Measurements from ENCODE around the gene SECISBP2L.

SECISBP2L gene

GRCh38 chr15:48996276-48996675, 50.0 kb downstream of the SECISBP2L start:
- Histone ChIP-seq H3K36me3 (replicated peaks; ENCODE audit: insufficient read depth, low read length) (no peaks in the 10 kb centered on the region; the same call in 1 of the 2 replicates), H2AFZ (ENCODE audit: low read length) (no peak overlapping the region), H3K9me2 (replicated peaks; ENCODE audit: insufficient read depth, low read length) (no peaks in the 10 kb centered on the region), H3K4me3 (ENCODE audit: low read length) (no peak overlapping the region), H4K20me1 (ENCODE audit: insufficient read depth, low read length) (no peaks in the 10 kb centered on the region), H3K27ac (ENCODE audit: low read length) (no peak overlapping the region), H3K9ac (ENCODE audit: low read length) (no peak overlapping the region), H3K4me2 (ENCODE audit: low read depth, low read length) (no peak overlapping the region), H3F3A (ENCODE audit: insufficient read depth, low read length) (no peaks in the 10 kb centered on the region), H3K27me3 (replicated peaks; ENCODE audit: insufficient read depth, low read length) (no peaks in the 10 kb centered on the region), H3K79me2 (ENCODE audit: low read length) (no peaks in the 10 kb centered on the region), H3K4me1 (ENCODE audit: low read length) (no peaks in the 10 kb centered on the region), H3K9me3 (replicated peaks; ENCODE audit: insufficient read depth, low read length) (no peaks in the 10 kb centered on the region)
- no peak for DNase-seq
- no peak for TF ChIP-seq EZH2phosphoT487 (IDR thresholded peaks at IDR 0.05; ENCODE audit: low read length)
- no peak for TF ChIP-seq CTCF (IDR thresholded peaks at IDR 0.05; ENCODE audit: low read length)
- no peak for TF ChIP-seq EZH2 (optimal IDR thresholded peaks at IDR 0.05; ENCODE audit: low read depth, low read length)

- Histone ChIP-seq H3K4me1 (ENCODE audit: low read length) (no peaks in the 10 kb centered on the region), H3K9me2 (replicated peaks; ENCODE audit: insufficient read depth, low read length) (no peaks in the 10 kb centered on the region), H3K79me2 (ENCODE audit: low read length) (no peaks in the 10 kb centered on the region), H3K27me3 (replicated peaks; ENCODE audit: insufficient read depth, low read length) (no peaks in the 10 kb centered on the region), H2AFZ (ENCODE audit: low read length) (no peak overlapping the region), H3F3A (ENCODE audit: insufficient read depth, low read length) (no peaks in the 10 kb centered on the region), H3K9ac (ENCODE audit: low read length) (no peak overlapping the region), H3K36me3 (replicated peaks; ENCODE audit: insufficient read depth, low read length) (no peaks in the 10 kb centered on the region; the same call in 1 of the 2 replicates), H3K27ac (ENCODE audit: low read length) (no peak overlapping the region), H3K4me3 (ENCODE audit: low read length) (no peak overlapping the region), H3K4me2 (ENCODE audit: low read depth, low read length) (no peak overlapping the region), H3K9me3 (replicated peaks; ENCODE audit: insufficient read depth, low read length) (no peaks in the 10 kb centered on the region), H4K20me1 (ENCODE audit: insufficient read depth, low read length) (no peaks in the 10 kb centered on the region)
- DNase-seq: no peak
- TF ChIP-seq CTCF (IDR thresholded peaks at IDR 0.05; ENCODE audit: low read length): no peak
- no peak for TF ChIP-seq EZH2phosphoT487 (IDR thresholded peaks at IDR 0.05; ENCODE audit: low read length)
- no peak for TF ChIP-seq EZH2 (optimal IDR thresholded peaks at IDR 0.05; ENCODE audit: low read depth, low read length)
Measured at GRCh38 chr15:48993380-48993779, 52.9 kb downstream of the SECISBP2L start.

GRCh38 chr15:48992545-48992944, 53.7 kb downstream of the SECISBP2L start:
- Histone ChIP-seq H3F3A (ENCODE audit: insufficient read depth, low read length) (no peaks in the 10 kb centered on the region), H3K9ac (ENCODE audit: low read length) (no peak overlapping the region), H3K27me3 (replicated peaks; ENCODE audit: insufficient read depth, low read length) (no peaks in the 10 kb centered on the region), H3K36me3 (replicated peaks; ENCODE audit: insufficient read depth, low read length) (no peaks in the 10 kb centered on the region; the same call in 1 of the 2 replicates), H3K4me1 (ENCODE audit: low read length) (no peaks in the 10 kb centered on the region), H4K20me1 (ENCODE audit: insufficient read depth, low read length) (no peaks in the 10 kb centered on the region), H3K27ac (ENCODE audit: low read length) (no peak overlapping the region), H3K4me2 (ENCODE audit: low read depth, low read length) (no peak overlapping the region), H3K79me2 (ENCODE audit: low read length) (no peaks in the 10 kb centered on the region), H3K9me3 (replicated peaks; ENCODE audit: insufficient read depth, low read length) (no peaks in the 10 kb centered on the region), H2AFZ (ENCODE audit: low read length) (no peak overlapping the region), H3K9me2 (replicated peaks; ENCODE audit: insufficient read depth, low read length) (no peaks in the 10 kb centered on the region), H3K4me3 (ENCODE audit: low read length) (no peak overlapping the region)
- TF ChIP-seq EZH2phosphoT487 (IDR thresholded peaks at IDR 0.05; ENCODE audit: low read length): no peak
- no peak for TF ChIP-seq EZH2 (optimal IDR thresholded peaks at IDR 0.05; ENCODE audit: low read depth, low read length)
- no peak for TF ChIP-seq CTCF (IDR thresholded peaks at IDR 0.05; ENCODE audit: low read length)
- DNase-seq: no peak
